ENCODE data around the gene DNAH3. TPM values are rescaled to one million over a fixed set of nuclear protein-coding genes. Genes with fewer than 3 reads are reported as not detected.

Gene DNAH3
- total RNA-seq, 1 experiment from 2014 or later: 0.21 TPM

- H3K36me3 Mint-ChIP-seq (ENCODE audit: insufficient read depth, unreplicated experiment): no peaks in the 10 kb centered on the region
- no peak overlapping the region for H3K27ac Mint-ChIP-seq (ENCODE audit: unreplicated experiment)
- H3K4me3 Mint-ChIP-seq (ENCODE audit: low read depth, unreplicated experiment): no peak overlapping the region
- CTCF ChIA-PET: interaction anchor here (0.7 to 1.1 kb wide), 3 partner anchors 25 to 67 kb away, joined by 3 read pairs; partner anchors contain the start of gene LDAF1
- TF ChIP-seq CTCF (IDR thresholded peaks at IDR 0.05; ENCODE audit: unreplicated experiment): no peak
- DNase-seq: no peak
- intact Hi-C loops (cut with micrococcal nuclease; ENCODE audit: unreplicated experiment): no loop called here
- no peaks in the 10 kb centered on the region for H3K9me3 Mint-ChIP-seq (ENCODE audit: low read depth, unreplicated experiment)
- H3K27me3 Mint-ChIP-seq (ENCODE audit: unreplicated experiment): peaks cover 15% of the 10 kb centered on the region
- BruUV-seq (replicated peaks): no TSS peak
- H3K4me1 Mint-ChIP-seq (ENCODE audit: low read depth, unreplicated experiment): peaks cover 9% of the 10 kb centered on the region
These were observed 44.2 kb upstream of the DNAH3 start for GRCh38 chr16:21194771-21195301.

DNA sequence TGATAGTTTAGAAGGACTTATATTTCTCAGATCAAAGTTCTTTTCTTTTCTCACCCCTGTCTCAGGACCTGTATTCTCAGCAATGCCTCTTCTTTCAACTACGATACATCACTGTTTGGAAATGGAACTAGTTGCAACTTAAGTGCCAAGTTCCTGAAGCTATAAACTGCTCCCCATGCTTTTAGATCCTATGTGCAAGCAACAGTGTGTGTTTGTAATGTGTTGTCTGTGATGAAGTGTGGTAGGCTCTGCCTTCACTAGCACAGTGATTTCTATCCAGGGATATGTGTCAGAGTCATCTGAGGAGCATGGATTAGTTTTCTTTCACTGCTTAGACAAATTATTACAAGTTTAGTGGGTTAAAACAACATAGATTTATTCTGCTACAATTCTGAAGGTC lies 42.3 kb upstream of the DNAH3 start:
- BruUV-seq (replicated peaks): no TSS peak
- no peak for TF ChIP-seq CTCF (IDR thresholded peaks at IDR 0.05; ENCODE audit: unreplicated experiment)
- intact Hi-C loops (cut with micrococcal nuclease; ENCODE audit: unreplicated experiment): no loop called here
- peaks cover 13% of the 10 kb centered on the region for H3K36me3 Mint-ChIP-seq (ENCODE audit: insufficient read depth, unreplicated experiment)
- DNase-seq: no peak
- CTCF ChIA-PET: interaction anchor here (0.5 to 1.5 kb wide), 2 partner anchors 51 to 108 kb away, joined by 4 to 9 read pairs; no protein-coding TSS in a partner anchor
- no peaks in the 10 kb centered on the region for H3K9me3 Mint-ChIP-seq (ENCODE audit: low read depth, unreplicated experiment)
- H3K4me3 Mint-ChIP-seq (ENCODE audit: low read depth, unreplicated experiment): no peak overlapping the region
- H3K27me3 Mint-ChIP-seq (ENCODE audit: unreplicated experiment): peaks cover 15% of the 10 kb centered on the region
- H3K27ac Mint-ChIP-seq (ENCODE audit: unreplicated experiment): no peak overlapping the region
- H3K4me1 Mint-ChIP-seq (ENCODE audit: low read depth, unreplicated experiment): no peaks in the 10 kb centered on the region

- peaks cover 8% of the 10 kb centered on the region for H3K4me1 Mint-ChIP-seq (ENCODE audit: low read depth, unreplicated experiment)
- no peak for DNase-seq
- peaks cover 13% of the 10 kb centered on the region for H3K36me3 Mint-ChIP-seq (ENCODE audit: insufficient read depth, unreplicated experiment)
- intact Hi-C loops (cut with micrococcal nuclease; ENCODE audit: unreplicated experiment): no loop called here
- peaks cover 15% of the 10 kb centered on the region for H3K27me3 Mint-ChIP-seq (ENCODE audit: unreplicated experiment)
- H3K9me3 Mint-ChIP-seq (ENCODE audit: low read depth, unreplicated experiment): no peaks in the 10 kb centered on the region
- TF ChIP-seq CTCF (IDR thresholded peaks at IDR 0.05; ENCODE audit: unreplicated experiment): no peak
- H3K4me3 Mint-ChIP-seq (ENCODE audit: low read depth, unreplicated experiment): no peak overlapping the region
- BruUV-seq (replicated peaks): no TSS peak
- H3K27ac Mint-ChIP-seq (ENCODE audit: unreplicated experiment): no peak overlapping the region
- CTCF ChIA-PET: interaction anchor here (0.7 to 3.2 kb wide), 3 partner anchors 83 to 340 kb away, joined by 3 to 24 read pairs (median 3); partner anchors contain the start of gene CRYM
These were observed 40.0 kb upstream of the DNAH3 start for GRCh38 chr16:21190599-21190998.

- no peak overlapping the region for H3K4me3 Mint-ChIP-seq (ENCODE audit: low read depth, unreplicated experiment)
- H3K9me3 Mint-ChIP-seq (ENCODE audit: low read depth, unreplicated experiment): no peaks in the 10 kb centered on the region
- TF ChIP-seq CTCF (IDR thresholded peaks at IDR 0.05; ENCODE audit: unreplicated experiment): no peak
- CTCF ChIA-PET: interaction anchor here (1.5 to 3.2 kb wide), 3 partner anchors 83 to 111 kb away, joined by 3 to 148 read pairs (median 24); partner anchors contain the start of gene CRYM
- H3K4me1 Mint-ChIP-seq (ENCODE audit: low read depth, unreplicated experiment): peaks cover 8% of the 10 kb centered on the region
- H3K27me3 Mint-ChIP-seq (ENCODE audit: unreplicated experiment): peaks cover 15% of the 10 kb centered on the region
- intact Hi-C loops (cut with micrococcal nuclease; ENCODE audit: unreplicated experiment): no loop called here
- no peak for DNase-seq
- H3K36me3 Mint-ChIP-seq (ENCODE audit: insufficient read depth, unreplicated experiment): peaks cover 13% of the 10 kb centered on the region
- no peak overlapping the region for H3K27ac Mint-ChIP-seq (ENCODE audit: unreplicated experiment)
- no TSS peak for BruUV-seq (replicated peaks)
These were observed 39.4 kb upstream of the DNAH3 start for GRCh38 chr16:21190013-21190412.
